ENCODE data around the gene PTPRN2.
"Not testable (repeated sequence)": the region's sequence is repeated elsewhere in the genome, so short reads cannot be mapped to it uniquely, and the experiment has no call there.

The PTPRN2 gene

GRCh38 chr7:157992511-157993160 lies 595.0 kb downstream of the PTPRN2 start:
- DNase-seq (ENCODE audit: low spot score), result no peak

- no peak for DNase-seq (ENCODE audit: low spot score)
Measured at GRCh38 chr7:157991761-157992160, 595.9 kb downstream of the PTPRN2 start.

GRCh38 chr7:157991351-157991750 lies 596.3 kb downstream of the PTPRN2 start:
- no peak for DNase-seq (ENCODE audit: low spot score)

GRCh38 chr7:157990881-157991250 lies 596.8 kb downstream of the PTPRN2 start:
- no peak for DNase-seq (ENCODE audit: low spot score)

- DNase-seq (ENCODE audit: low spot score), result no peak
Measured at GRCh38 chr7:157990226-157990880, 597.3 kb downstream of the PTPRN2 start.

GRCh38 chr7:157989589-157989988 lies 598.0 kb downstream of the PTPRN2 start:
- DNase-seq (ENCODE audit: low spot score), result no peak

GRCh38 chr7:157987906-157988305 lies 599.7 kb downstream of the PTPRN2 start:
- DNase-seq (ENCODE audit: low spot score), result no peak

GRCh38 chr7:157986051-157986450 lies 601.6 kb downstream of the PTPRN2 start:
- no peak for DNase-seq (ENCODE audit: low spot score)

GRCh38 chr7:157985636-157986035 lies 602.0 kb downstream of the PTPRN2 start:
- no peak for DNase-seq (ENCODE audit: low spot score)

GRCh38 chr7:157984423-157985163 lies 603.0 kb downstream of the PTPRN2 start:
- DNase-seq (ENCODE audit: low spot score), result no peak

GRCh38 chr7:157983502-157984422 lies 603.9 kb downstream of the PTPRN2 start:
- no peak for DNase-seq (ENCODE audit: low spot score)

- no peak for DNase-seq (ENCODE audit: low spot score)
Measured at GRCh38 chr7:157981778-157982177, 605.8 kb downstream of the PTPRN2 start.

- DNase-seq (ENCODE audit: low spot score), result no peak
Measured at GRCh38 chr7:157980774-157981173, 606.8 kb downstream of the PTPRN2 start.

- not testable (repeated sequence) for DNase-seq (ENCODE audit: low spot score)
Measured at GRCh38 chr7:157980341-157980731, 607.3 kb downstream of the PTPRN2 start.

- DNase-seq (ENCODE audit: low spot score), result no peak
Measured at GRCh38 chr7:157979636-157980340, 607.8 kb downstream of the PTPRN2 start.

GRCh38 chr7:157978766-157979165 lies 608.9 kb downstream of the PTPRN2 start:
- no peak for DNase-seq (ENCODE audit: low spot score)

- no peak for DNase-seq (ENCODE audit: low spot score)
Measured at GRCh38 chr7:157977717-157978496, 609.7 kb downstream of the PTPRN2 start.

GRCh38 chr7:157977306-157977705 lies 610.3 kb downstream of the PTPRN2 start:
- DNase-seq (ENCODE audit: low spot score), result no peak

GRCh38 chr7:157976406-157976805 lies 611.2 kb downstream of the PTPRN2 start:
- no peak for DNase-seq (ENCODE audit: low spot score)
